H4 (cell line): ENCODE measurements around the gene OGFRL1. TPM values are rescaled to one million over a fixed set of nuclear protein-coding genes. Genes with fewer than 3 reads are reported as not detected.
"Not testable (repeated sequence)": the region's sequence is repeated elsewhere in the genome, so short reads cannot be mapped to it uniquely, and the experiment has no call there.

ENCODE experiments used
- DNase-seq: peaks from one replicate; pipeline ENCODE4 v3.0.0-alpha.2; 2015; ENCODE audit warnings: low spot score
- total RNA-seq: library from RNA; depleted of rRNA; stranded (reverse); fragments of >200 nt; shearing (Covaris generic); gene quantifications from 2 replicates; pipeline ENCODE4 v1.2.3, GENCODE V29; 2014; rRNA removed

OGFRL1 gene
- 3.2 and 5.1 TPM in 2 replicates for total RNA-seq

DNA sequence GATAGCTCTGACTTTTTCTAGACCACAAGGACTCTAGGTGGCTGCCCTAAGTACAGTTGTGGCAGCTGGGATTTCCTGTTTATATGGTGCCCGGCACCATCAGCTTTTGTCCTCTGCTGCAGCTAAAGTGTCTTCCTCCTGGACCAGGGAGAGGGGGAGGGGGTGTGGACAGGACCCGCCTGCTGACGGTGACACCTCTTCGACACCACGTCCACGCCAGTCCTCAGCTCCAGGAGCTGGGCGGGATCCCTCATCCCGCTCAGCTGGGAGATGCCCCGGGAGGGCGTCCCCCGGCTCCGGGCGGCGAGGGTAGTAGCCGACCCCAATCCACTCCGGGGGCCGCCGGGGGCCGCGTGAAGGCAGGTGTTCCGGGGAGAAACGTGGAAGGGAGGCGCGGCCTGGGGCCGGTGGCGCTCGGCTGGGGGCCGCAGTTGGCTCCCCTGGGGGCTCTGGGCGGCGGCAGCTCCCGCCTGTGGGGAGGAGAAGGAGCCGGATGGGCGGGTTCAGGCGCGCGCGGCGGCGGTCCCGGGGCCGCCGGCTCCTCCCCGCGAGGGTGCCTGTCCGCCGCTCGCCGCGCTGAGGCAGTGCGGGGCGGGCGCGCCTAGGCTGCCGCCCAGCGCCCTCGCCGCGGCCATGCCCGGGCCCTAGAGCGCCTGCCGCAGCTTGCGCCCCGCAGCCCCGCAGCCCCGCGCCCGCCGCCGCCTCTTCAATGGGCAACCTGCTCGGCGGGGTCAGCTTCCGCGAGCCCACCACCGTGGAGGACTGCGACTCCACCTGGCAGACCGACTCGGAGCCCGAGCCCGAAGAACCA lies at the start of gene OGFRL1:
Gene OGFRL1, plus strand, starts transcription at position 584 of the 811 bp plus-strand sequence. Its CDS starts 126 bp downstream, at position 710.
- peak; percentile 75 for DNase-seq

DNA sequence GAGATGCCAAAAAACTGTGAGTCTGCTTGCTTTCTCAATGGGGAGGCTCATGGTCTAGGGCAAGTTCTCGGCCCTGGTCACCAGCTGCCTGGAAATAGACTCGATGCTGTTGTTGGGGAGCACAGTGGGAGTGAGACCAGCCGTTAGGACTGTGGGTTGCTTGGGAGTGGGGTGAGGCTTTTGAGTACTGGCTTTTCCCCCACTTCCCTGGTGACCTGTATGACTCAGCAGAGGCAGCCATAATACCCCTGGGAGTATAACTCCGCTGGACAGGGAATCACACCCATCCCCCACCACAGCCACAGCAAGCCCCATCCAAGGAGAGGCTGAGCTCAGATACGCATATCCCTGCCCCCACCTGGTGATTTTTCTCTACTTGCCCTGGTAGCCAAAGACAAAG lies 48.9 kb upstream of the OGFRL1 start:
- peak; percentile 15 for DNase-seq

DNA sequence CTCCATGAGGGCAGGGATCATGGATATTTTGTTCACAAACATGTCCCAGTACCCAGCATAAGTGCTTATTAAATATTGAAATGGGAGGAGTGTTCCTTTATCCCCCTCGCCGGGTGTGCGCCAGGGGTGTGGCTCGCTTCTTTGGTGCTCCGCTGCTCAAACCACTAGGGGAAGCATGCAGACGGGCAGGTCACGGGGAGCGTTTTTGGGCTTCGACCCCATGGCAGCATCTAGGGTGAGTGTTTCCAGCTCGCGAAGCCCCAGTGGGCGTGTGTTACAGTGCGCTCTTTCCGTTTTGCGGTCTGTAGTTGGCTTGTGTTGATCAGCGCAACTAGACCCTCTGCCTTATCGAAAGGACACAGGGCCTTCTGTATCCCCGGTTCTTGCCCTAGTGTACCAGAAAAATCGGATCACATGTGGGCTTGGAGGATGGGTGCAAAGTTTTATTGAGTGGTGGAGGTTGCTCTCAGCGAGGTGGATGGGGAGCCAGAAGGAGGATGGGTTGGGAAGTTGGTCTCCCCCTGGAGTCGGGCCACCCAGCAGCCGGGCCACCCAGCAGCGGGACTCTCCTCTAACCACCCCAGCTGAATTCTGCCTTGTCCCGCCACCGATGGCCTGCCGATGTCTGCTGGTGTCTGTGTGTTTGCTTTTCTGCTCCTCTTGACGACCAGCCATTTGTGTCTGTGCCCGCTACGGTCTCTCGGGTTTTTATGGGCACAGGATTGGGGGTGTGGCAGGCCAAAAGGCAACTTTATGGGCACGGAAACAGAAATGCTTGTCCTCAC lies 43.2 kb upstream of the OGFRL1 start:
- no peak for DNase-seq

DNA sequence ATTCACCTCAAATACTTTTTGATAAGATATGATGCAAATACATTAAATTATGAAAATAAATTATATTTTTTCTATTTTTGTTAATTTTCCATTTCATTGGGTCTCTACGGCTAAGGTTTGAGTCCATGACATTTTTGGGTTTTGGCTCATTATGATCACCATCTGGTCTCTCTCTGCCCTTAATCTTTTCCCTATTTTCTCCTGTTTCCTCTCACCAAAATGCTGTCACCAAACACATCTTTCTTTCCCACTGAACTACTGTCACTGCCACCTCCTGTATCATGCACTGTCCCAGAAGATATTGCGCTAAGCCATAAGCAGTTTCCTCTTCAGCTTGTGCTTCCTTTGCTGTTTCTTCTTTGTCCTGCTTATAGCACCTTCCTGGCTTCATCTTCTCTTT lies 42.0 kb upstream of the OGFRL1 start:
- no peak for DNase-seq

DNA sequence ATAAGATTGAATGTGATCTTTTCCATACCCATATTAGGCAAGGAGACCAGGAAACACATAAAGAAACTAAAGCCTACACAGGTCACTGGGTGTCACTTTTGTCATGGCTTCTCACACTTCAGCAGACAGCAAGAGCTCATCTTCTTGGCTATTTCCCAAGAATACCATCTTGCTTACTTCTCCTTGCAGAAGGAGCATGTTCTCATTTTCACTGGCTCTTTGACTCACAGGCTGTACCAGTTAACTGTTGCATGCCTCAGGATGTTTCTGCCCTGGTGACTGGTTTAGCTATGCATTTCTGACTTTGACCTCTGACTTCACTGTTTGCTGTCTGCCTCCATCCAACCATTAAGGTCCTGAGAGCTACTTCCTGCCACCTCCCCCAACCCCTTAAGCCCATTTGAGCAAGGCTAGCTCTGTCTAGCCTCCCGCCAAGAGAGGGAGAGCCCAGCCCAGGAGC lies 40.3 kb upstream of the OGFRL1 start:
- DNase-seq = no peak

DNA sequence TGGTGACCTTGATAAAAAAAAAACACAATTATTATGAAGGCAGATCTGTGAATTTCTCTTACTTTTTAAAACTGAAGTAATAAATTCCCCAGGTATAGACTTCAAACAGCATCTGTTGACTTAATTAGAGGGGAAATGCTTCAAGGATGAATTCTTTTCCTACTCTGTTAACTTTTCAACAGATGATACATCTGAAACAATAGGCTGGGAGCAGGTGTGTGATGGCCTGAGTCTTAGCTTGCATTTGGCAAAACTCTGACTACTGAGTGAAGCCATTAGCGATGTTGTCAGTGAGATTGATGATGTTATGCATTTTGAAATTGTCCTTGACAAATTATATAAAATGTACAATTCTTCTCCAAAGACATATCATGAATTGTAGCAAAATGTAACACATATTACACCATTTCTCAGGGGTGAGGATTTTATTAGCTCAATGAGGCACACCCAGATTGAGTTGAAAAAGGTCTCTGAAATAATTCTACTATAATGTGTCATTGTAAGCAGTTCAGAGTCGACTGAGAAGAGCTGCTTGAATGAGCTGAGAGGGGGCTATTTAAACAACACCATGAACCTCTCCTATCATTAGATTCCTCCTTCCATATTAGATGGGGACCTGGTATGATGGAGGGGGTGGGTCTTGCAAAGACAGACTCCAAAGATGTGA lies 39.6 kb upstream of the OGFRL1 start:
- no peak for DNase-seq

DNA sequence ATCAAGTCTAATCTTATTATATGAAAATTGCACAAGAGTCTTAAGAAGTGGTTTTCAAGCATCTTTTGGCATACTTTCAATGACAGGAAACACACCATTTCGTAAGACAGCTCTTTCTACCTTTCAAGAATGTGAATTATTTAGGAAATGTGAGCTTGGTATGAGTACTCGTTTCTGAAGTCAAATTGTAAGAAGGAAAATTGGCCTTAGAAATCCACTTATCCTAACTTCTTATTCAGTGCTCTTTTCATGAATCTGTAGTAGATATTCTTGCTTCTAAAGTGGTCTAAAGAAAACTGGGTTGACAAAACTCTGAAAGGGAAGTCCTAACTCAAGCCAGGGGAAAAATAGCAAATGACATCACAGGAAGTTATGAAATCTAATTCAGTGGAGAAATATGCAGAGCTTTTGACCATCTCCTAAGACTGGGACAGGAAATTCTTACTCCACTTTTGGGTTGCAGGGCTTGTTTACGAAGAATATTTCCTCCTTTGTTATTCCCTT lies 38.5 kb upstream of the OGFRL1 start:
- DNase-seq = peak; percentile 19

DNA sequence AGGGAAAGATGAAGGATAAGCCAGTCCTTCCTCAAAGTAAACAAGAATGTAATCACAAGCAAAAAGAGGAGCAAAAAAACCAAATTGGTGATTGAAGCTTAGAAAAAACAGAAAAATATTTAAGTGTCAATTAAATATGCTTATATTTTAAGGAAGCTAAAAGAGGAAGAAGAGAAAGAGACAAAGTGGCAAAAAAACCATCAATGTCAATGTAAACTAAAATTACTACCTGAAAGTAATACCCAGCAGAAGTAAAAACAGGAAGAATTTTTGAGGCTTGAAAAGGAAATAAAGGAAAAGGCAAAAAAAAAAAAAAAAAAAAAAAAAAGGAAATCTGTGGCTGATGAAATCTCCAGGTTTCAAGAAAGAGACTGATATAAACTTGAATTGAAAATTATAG lies 36.2 kb upstream of the OGFRL1 start:
- DNase-seq = no peak

DNA sequence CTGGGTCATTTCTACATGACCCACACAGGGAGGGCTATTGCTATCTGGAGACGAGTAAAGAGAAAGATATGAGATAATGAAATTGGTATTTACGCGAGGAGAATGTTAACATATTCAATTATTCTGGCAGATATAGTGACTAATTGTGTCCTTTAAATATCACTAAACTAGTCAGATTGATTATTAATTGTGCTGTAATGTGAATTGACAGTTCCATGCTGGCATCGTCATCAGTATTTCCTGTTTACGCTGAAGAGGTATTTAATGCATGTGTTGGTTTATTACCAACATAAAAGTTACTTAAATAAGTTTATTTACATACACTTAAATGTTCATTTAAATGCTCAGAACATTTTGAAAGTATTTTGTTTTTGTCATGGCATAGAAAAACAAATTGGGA lies 35.7 kb upstream of the OGFRL1 start:
- no peak for DNase-seq

DNA sequence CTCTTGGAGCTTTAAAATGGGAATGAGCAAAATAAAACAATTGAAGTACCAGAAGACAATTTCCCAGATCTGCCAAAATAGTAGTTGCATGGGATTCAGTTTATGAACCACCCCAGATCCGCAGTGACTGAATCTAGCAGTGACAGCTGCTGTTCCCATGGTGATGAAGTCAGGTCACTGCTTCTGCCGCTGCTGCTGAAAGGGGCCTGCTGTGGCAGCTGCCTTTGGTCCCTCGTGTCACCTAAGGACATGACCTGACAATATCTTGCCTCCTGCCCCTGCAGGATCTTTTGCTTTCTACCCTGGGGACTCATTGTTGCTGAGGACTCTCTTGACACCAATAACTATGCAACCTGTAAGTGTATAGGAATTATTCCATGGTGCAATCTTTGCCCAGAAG lies 34.3 kb upstream of the OGFRL1 start:
- DNase-seq = no peak

DNA sequence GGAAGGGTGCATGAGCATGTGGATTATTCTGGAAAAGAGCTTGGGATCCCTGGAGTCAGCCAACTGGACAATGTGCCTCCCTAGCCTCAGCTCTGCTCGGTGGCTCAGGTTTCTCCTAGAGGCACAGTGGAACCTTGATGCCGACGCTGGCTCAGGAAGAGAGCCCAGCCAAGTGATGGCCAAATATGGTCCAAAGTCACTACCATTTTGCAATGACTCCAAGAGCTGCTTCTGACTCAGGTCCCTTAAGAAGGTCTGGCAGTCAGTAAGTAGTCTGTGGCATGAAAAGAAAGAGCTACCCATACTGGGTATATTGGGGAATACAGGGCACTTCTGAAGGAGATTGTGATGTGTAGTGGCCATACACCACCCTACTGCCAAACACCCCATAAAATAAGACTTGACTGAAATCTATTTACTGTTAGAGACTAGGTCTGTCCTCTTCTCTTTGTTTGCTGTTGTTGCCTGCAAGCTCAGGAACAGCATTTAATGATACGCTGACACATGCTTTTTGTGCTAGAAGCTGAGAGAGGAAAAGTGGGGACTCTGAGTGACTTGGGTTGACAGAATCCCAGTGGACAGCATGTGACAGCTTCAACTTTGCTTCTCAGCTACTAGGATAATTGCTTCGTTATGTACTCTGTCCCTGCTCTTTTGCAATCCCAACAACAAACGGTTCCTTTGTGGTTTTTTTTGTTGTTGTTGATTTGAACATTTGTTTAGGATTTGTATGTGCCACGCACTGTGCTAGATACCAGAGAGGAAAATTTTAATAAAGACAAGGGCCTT lies 30.3 kb upstream of the OGFRL1 start:
- DNase-seq = peak; percentile 24

DNA sequence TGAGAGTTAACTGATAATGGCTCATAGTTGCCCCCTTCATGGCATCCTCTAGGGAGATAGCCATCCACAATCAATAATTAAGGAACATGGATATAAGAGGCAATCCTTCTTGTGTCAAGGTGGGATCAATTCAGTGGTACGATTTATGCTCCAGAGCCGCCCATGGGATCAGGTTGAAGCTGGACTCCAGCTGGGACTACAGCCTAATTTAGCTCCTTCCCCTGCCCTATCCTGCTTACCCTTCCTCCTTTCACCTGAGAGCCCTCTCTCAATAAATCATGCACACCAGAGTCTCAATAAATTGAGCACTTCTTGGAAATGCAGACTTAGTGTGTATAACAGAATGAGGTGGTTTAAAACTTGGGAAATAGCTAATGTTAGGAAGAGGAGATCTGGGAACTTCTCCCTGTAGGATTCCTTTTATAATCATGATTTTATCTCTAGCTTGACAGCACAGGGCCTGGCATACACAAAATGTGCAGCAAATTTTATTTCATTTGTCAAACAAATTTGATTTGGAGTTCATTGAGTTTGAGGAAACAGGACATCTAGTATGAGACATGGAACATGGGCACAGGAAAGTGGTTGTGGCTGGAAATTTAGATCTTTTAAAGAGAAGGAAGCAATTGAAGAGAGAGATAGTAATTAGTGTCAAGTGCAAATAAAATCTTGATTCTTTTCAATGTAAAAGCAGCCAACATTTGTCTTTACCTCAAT lies 28.6 kb upstream of the OGFRL1 start:
- no peak for DNase-seq

DNA sequence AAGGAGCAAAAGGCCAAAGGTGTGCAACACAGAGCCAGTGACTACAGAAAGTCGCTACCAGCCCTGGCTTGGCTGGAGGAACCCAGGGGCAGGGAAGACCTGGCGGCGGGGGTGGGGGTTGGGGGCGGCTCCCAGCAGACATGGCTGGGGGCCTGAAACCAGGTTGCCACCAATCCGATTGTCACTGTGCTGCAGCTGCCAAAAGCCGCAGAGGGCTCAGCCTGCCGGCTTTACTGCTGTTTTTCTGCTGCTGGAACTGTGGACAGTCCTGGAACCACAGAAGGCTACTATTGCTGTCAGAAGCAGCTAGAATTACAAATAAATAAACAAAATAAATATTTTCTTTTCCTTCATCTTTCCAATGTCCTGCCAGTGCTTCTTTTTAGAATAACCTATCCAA lies 25.7 kb upstream of the OGFRL1 start:
- no peak for DNase-seq

DNA sequence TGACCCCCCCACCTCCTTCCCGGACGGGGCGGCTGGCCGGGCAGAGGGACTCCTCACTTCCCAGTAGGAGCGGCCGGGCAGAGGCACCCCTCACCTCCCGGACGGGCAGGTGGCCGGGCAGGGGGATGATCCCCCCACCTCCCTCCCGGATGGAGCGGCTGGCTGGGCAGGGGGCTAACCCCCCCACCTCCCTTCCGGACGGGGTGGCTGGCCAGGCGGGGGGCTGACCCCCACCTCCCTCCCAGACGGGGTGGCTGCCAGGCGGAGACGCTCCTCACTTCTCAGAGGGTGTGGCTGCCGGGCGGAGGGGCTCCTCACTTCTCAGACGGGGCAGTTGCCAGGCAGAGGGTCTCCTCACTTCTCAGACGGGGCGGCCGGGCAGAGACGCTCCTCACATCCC lies 22.2 kb upstream of the OGFRL1 start:
- not testable (repeated sequence) for DNase-seq

DNA sequence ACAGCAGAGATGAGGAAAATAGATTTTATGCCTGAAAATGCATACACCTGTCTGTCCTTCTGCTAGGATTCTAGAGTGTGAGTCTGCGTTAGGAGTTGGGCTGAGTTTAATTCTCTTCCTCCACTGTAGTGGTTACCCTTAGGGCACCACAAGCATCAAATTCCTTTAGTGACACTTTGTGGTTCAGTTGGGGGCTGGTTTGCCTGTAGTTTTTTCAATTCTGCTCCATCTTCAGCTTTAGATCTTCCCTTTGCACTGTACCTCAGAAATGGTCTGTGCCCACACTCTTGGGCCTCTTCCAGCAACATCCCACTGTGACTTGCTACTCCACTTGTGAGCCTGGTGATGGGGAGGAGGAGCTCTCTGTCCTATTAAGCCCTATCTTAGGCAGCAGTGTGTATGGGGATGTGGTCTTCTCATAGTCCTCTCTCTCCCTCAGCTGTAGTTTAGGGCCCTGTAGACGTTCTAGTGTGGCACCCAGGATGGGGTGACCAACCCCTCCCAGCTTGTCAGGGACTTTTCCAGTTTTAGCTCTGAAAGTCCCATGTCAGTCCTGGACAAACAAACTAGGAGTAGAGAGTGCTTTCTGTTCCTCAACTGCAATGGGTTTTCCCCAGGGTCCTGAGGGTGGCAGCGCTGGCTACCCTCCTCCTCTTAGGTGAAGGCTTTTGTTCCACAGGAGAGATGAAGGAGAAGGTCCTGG lies 19.7 kb upstream of the OGFRL1 start:
- no peak for DNase-seq

DNA sequence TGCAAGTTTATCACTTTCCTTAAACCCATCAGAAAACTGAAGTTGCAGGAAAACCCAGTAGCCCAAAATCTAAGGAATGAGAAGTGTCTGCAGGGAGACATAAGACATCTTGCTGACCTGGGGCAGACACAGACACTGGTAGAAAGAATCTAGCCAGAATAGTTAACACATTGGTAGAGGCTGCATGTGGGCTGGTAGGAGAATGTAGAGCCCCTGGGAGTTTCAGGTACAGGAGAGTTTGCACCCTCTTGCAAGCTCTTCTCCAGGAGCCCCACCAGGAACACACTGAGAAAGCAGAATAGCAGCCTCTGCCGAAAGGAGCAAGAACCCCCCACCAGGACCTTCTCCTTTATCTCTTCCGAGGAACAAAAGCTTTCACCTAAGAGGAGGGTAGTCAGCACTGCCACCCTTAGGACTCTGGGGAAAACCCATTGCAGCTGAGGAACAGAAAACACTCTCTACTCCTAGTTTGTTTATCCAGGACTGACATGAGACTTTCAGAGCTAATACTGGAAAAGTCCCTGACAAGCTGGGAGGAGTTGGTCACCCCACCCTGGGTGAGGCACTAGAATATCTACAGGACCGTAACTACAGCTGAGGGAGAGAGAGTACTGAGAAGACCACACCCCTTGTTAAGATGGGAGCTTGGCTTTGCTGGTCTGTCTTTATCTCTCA lies 10.5 kb upstream of the OGFRL1 start:
- no peak for DNase-seq

DNA sequence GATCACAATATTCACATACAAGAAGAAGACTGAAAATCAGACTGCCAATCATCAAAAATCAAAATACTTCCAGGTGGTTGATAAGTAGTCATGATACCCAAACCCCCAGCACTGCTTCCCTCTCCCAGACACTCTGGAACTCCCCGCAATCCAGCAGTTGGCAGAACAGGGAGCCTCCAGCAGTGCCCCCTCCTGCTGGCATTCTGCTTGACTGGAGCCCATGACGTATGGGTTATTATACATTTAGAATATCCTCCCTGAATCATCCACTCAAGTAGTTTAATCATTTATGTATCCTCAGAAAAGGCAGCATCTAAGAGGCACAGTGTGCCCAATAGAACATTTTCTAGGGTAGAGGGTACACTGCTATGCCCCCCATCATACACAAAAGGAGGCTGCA lies 9.3 kb upstream of the OGFRL1 start:
- DNase-seq = no peak

DNA sequence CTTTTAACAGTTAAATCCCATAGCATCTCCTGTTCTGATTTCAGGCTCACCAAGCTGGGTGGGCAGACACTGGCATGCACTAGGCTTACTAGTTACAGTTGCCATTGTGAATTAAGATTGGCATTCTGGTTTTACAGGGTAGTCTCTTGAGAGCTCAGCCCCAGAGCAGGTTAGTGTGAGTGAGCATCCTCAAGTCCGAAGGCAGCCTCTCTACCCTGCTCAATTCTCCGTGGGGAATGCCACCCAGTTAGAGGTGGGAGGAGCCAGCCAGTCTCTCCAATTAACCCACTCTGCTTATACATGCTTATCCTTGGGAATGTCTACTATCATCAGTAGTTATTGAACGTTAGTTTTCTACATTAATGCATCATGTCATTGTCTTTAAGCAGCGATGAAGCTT lies 8.9 kb upstream of the OGFRL1 start:
- no peak for DNase-seq

DNA sequence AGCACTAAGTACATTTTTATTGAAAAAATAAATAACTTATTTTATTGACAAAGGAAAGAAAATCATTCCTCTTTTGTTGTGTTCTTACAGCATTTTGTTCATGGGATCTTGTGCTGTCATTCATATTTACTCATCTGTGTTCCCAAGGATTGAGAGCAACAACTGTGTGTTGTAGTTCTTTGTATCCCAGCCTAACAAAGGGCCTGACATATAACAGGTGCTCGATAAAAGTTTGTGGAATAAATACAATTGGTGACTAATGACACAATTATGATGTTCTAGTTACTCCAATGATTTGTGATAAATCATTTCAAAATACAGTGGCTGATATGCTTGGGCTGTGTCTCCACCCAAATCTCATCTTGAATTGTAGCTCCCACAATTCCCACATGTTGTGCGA lies 7.9 kb upstream of the OGFRL1 start:
- DNase-seq = no peak

DNA sequence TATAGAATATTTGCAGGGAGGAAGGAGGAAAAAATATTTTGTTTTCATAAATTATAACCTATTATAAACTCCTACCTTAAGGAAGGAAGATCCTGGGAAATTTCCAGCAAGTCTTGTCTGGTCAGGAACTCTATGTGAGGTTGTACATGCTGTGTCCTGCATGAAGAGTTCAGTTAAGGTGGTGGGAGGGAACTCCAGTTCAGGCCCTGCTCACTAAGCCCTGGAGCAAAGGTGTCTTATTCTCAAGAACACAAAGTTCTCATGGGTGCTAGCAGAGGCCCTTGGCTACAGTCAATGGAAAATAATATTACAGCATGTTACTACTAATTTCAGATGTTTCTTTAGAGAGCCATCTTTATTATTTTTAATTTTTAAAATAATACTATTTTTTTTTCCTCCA lies 3.8 kb upstream of the OGFRL1 start:
- no peak for DNase-seq
